ENCODE data around the gene PRICKLE4.
"Not testable (repeated sequence)": the region's sequence is repeated elsewhere in the genome, so short reads cannot be mapped to it uniquely, and the experiment has no call there.

Gene PRICKLE4

DNA sequence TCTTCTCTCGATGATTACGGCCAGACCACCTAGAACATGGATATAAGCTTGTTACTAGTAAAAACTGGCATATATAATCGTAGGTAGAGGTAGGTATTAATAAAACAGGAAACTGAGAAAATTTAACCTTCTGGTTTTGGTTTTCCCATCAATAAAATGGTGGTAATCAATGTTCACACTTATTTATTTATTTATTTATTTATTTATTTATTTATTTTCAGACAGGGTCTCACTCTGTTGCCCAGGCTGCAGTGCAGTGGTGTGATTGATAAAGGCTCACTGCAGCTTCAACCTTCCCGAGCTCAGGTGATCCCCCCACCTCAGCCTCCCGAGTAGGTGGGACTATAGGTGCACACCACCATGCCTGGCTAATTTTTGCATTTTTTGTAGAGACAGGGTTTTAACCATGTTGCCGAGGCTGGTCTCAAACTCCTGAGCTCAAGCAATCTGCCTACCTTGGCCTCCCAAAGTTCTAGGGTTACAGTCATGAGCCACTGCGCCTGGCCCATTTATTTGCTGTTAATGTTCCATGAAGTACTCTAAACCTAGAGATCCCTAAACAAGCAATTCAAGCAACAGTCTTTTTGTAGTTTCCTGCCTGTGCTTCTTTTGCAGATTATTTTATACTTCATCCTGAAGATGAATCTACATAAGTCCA, 18.4 kb downstream of the PRICKLE4 start:
- no peak for DNase-seq (ENCODE audit: low read depth)

DNA sequence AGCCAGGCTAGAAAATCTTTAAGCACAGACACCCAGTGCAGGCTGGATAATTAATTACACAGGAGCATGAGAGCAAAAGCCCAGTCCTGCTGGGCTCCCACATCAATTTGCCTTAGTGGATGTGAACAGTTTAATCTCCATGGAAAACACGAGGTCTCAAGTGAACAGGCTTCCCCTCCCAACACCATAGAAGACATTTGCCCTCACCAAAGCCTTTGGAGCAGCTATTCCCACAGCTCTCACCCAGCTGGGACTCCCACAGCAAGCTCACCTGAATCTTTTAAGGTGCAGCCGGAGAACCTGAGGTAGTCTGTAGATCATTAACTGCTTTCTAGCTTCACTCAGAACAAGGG, 19.0 kb downstream of the PRICKLE4 start:
- DNase-seq (ENCODE audit: low read depth) = no peak

DNA sequence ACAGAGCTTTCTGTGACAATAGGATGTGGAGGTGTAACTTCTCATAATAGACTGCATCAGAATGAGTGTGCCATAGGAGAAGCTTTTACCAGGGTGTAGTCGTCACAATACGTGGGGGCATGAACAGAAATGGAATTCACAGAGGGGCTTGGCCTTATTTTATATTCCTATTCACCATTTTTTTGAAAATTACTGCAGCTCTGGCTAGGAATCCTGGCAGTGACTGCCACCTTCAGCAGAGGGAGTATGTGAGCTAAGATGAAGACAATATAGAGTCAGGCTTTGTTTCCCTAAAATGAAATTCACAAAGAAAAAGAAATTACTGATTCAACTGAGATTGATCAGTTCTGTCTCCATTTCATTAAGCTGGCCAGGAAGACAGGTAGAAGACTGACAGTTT, 20.8 kb downstream of the PRICKLE4 start:
- DNase-seq (ENCODE audit: low read depth) = no peak

DNA sequence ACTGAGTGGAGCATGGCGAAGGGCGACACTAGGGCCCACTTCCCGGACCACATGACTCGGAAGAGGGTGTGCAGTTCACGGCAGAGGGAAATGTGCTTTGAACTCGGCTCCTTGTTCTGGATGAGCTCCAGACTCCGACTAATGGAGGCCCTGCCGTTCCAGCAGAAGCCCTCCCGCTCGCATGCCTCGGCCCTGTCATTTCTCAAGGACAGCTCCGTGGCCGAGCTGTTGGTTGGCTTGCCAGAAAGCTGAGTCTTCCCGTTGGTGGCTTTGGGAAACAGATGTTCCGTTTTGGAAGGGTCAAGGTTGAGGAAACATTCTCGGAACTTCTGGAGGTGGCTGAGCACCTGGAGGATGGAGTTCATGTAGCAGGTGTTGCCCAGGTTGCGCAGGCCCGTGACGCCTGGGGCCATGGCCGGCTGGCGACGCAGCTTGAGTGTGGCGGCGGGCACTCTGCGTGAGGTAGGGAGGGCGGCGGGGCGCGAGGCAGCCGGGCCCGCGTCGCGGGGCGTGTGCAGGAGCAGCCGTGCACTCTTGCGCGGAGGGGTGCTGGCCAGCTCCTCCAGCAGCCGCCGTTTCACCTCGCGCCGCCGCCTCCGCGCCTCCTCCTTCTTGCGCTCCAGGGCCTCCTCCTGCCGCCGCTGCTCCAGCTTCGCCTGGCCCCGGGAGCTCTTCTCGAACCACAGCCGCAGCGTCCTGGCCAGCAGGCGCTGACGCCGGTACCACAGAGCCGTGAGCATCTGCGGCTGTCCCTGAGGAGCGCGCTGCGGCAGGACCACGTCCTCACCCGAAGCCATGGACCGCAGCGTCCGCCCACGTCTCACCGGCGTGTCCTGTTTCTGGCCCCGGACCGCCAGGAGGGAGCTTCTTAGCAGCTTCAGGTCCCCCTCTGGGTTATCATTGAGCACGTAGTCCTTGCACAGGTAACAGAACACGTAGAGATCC, 25.5 kb downstream of the PRICKLE4 start:
- DNase-seq (ENCODE audit: low read depth) = no peak

DNA sequence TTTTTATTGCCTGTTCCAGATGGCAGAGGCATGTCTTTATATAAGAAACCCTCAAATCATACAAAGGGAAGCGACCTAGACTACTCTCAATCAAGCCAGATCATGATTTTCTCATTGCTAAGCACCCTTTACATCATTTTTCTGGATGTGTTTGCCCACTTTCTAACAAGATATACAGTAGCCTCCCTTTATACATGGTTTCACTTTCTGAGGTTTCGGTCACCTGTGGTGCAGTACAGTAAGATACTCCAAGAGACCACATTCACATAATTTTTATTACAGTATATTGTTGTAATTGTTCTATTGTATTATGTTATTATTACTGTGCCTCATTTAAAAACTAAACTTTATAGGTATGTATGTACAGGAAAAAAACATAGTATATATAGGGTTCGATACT, 30.5 kb downstream of the PRICKLE4 start:
- no peak for DNase-seq (ENCODE audit: low read depth)

DNA sequence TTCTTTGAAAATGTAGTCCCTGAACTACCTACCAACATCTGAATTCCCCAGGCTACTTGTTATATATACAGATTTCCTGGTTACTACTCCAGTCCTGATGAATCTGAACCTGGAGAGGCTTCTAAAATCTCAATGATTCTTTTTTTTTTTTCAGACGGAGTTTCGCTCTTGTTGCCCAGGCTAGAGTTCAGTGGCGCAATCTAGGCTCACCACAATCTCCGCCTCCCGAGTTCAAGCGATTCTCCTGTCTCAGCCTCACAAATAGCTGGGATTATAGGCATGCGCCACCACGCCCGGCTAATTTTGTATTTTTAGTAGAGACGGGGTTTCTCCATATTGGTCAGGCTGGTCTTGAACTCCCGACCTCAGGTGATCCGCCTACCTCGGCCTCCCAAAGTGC, 31.4 kb downstream of the PRICKLE4 start:
- DNase-seq (ENCODE audit: low read depth) = not testable (repeated sequence)

DNA sequence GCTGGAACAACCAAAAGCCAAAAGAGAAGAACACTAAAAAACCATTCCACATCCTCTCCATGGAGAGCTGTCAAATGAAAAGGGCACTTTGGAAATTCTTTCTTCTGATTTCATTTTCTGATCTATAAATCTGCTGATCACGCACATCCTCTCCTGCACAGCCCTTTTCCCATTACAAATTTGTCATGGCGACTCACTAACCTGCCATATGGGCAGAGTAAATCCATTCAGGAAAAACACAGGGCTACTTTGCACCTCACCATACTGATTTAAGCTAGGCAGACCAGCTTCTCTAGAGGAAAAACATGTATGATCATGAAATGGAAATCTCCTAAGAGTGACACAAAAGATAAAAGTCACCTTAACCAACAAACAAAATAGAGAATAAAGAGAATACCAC, 32.9 kb downstream of the PRICKLE4 start:
- no peak for DNase-seq (ENCODE audit: low read depth)

DNA sequence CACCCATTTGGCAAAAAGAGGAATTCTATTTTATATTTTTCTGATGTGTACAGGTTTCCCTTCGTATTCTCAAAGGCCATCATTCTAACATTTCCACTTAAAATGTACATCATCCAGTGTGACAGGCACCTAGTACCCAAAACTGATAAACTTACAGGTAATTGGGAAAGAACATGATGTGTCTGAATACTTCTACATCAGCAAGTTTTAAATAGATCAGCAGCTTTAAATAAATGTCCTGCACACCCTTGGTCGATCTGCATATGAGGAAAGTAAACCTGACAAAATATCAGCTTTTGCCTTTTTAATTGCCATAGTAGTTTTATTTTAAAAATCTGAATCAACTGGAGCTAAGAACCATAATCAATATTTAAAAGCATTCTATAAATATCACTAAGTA, 33.4 kb downstream of the PRICKLE4 start:
- no peak for DNase-seq (ENCODE audit: low read depth)

DNA sequence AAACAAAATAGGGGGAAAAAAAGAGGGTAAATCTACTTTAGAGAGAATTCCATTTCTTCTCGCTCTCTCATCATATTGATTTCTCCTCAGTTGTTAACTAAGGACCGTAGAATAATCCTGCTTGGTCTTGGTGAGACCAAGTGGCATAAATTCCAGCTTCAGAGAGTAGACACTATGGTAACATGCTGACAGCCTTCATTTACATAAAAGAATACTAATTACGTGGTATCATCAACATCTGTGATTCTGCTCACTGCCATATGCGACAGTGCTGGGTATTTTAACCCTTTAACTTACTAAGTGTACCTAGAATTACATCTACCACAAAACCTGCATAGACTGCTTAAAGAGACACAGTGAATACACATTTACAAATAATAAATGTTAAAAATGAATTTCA, 34.0 kb downstream of the PRICKLE4 start:
- no peak for DNase-seq (ENCODE audit: low read depth)

DNA sequence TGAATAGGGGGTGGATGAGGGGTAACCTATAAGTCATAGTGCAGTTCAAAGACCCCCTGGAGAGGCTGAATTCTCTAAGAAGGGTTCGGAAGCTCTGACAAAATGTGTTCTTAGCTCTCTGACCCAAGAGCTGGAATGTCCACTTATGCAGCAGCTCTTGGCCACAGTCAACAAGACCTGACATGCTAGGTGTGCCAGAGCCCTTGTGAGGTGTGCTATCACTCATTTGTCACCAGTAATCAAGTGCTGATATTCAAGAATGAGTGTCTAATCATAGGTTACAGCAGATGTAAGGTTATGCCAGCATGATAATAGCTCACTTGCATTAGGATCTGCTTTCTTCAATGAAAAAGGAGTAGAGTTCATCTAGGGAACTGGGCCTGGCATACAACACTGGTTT, 35.0 kb downstream of the PRICKLE4 start:
- DNase-seq (ENCODE audit: low read depth) = no peak

DNA sequence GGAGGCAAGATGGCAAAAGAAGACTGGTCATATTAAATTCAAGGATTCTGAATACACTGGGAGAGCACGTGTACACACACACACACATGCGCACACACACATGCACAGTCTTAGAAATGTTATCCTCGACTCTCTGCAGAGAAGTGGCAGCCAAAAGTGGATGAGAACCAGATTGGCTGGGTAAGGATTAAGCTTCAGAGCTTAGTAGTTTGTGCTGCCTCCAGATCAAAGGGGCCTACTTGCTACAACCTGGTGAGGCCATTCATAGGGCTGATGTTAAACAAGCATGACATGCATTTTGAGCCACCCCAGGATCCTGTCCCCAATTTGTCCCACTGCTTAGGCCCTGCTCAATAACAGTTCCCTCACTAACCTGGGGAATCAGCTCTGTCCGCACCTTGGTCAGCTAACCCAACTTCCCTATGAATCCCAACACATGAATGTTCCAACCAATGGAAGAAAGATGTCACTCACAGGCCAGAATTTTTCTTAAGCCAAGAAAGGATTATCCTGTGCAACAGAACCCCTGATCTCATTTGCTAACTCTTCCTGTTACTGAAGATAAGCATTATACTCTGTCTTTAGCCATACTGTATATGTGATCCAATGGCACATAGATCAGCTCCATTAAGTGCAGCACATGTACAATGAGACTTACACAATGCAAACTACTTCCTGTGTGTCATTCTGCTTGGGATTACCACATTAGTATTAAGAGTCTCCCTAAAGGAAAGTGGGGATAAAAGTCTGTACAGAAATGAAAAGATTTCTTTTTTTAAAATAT, 37.9 kb downstream of the PRICKLE4 start:
- no peak for DNase-seq (ENCODE audit: low read depth)

DNA sequence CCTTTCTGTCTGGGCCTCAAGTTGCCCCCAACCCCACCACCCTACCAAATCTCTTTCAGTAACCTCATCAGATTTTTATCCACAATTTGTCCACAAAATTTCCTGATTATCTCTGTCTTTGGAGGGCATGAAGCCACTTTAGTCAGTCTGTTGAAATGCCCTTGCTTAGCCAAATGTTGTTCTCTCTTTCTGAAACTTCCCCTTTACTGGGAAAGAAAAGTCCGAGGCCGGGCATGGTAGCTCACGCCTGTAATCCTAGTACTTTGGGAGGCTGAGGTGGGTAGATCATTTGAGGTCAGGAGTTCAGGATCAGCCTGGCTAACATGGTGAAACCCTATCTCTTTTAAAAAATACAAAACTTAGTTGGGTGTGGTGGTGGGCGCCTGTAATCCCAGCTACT, 40.7 kb downstream of the PRICKLE4 start:
- no peak for DNase-seq (ENCODE audit: low read depth)

DNA sequence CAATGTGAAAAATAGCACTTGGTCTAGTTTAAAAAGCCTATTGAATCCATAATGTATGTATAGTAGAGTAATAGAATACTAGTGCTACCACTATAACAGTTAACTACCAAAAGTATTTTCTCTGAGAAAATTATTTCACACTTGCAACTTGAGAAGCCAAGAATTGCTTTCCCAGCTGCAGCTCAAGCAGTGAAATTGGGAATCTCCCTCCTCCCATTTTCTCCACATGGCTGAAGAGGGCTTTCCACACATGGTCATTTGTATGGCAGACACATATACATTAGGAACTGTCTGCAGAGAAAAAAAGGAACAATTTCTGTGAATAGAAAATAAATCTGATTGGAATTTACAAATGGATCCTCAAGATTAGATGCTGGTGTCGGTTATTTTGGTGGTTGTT, 41.4 kb downstream of the PRICKLE4 start:
- DNase-seq (ENCODE audit: low read depth) = no peak

DNA sequence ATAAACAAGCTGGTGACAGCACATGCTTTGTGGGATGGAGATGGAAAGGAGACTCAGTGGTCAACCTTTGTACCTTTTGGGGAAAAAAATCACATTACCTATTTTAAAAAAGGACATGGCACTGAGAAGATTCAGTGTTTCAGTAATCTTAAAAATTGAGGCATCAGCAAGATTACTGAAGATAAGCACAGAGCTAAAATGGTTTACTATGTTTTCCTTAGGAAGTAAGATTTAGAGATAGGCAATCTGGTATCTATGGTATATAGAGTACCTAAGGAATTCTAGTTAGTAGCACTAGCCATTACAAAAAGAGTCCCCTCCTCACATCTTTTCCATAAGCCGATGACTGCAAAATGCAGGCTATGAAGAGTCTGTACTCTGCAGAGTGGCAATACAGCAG, 42.6 kb downstream of the PRICKLE4 start:
- DNase-seq (ENCODE audit: low read depth) = no peak

DNA sequence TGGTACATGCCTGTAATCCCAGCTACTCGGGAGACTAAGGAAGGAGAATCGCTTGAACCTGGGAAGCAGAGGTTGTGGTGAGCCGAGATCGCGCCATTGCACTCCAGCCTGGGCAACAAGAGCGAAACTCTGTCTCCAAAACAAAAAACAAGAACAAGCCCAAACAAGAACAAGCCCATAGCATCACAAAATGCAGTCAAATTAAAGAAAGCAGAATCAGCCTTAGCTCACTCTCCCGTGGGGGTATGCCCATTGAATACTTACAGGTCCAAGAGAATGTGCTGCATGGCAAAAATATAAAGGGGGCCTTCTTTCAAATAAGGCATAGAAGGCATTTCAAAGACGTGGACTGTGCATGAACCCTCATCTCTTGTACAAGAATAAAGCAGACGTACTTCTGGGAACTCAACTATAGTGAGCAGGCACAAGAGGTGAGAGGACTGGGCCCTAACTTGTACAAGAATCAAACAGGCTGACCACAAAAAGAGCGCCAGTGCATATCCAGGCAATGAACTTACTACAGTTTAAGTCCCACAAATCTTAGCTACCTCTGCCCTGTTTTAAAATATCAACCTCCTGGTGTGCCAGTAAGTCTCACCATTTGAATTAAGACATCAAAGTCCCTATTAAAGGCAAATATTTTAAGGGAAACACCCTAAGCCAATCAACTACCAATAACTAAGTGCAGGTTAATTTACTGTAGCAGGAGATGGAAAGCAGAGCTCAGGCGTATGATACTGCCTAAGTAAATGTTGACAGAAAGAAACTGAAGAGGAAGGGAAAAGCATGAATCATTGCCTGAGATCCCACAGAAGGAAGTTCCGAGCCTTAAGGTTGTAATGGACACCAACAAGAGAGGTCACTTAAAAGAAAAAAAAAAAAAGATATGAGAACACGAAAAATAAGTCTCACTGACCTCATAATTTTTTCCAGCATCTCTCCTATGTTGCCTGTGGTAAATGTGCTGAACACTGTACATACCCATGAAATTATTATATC, 44.3 kb downstream of the PRICKLE4 start:
- no peak for DNase-seq (ENCODE audit: low read depth)

DNA sequence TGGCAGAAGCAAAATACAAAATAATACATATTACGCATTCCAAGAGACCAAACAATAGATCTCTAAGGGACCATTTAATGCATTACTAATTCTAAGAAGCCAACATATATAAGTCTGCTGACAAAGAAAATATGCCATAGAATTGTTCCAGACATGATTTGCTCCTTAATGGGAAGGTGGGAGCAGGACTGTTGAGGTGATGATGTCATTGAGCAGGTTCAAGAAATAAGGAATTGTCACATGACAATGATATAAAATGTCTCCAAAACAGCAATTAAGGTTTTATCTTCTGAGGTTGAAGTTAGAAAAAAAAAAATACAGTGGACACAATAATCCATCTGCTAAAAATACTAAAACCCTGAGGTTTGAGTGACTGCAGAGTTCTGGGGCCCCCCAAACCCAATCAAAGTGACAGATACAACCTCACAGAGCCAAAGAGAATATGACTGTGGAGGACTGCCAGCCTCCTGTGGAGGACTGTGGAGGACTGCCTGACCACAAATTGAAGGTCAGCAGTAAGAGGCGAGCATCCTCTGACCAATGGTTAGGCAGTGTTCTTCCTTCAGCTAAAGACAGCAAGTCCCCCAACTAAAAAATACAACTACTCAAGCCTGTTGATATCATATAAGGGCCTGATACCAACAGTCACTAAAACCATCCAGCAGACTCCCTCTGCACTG, 45.9 kb downstream of the PRICKLE4 start:
- DNase-seq (ENCODE audit: low read depth) = no peak

DNA sequence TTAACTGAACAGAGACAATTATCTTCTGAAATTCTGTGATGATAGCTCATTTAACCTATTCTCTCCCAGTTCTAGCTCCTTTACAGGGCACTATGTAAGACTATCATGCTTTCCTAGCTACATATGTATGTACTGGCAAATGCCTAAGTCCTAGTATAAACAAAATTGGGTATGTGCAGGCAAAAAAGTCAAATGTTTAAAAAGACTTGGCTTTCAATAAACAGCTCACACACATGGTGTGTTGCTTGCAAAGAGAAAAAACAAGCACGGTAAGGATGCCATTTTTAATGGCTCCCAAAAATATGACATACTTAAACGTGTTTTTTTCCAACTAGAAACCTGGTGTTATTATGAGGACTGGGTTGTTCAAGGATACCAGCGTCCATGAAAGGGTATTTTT, 51.7 kb downstream of the PRICKLE4 start:
- DNase-seq (ENCODE audit: low read depth) = no peak

DNA sequence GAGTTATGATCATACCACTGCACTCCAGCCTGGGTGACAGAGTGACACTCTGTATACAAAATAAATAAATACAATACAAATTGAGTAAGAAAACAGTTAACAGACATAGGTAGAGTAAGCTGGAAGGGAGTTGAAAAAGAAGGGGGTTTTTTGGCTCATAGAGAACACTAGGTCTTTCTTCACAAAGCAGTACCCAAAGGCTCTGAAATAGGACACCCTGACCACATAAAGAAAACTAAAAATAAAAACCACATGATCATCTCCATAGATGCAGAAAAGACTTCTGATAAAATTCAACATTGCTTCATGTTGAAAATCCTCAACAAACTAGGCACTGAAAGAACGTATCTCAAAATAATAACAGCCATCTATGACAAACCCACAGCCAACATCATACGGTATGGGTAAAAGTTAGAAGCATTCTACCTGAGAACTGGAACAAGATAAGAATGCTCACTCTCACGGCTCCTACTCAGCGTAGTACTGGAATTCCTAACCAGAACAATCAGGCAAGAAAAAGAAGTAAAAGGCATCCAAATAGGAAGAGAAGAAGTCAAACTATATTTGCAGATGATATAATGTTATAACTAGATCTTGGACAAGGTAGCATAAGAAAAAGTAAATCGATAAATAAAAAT, 55.6 kb downstream of the PRICKLE4 start:
- no peak for DNase-seq (ENCODE audit: low read depth)

DNA sequence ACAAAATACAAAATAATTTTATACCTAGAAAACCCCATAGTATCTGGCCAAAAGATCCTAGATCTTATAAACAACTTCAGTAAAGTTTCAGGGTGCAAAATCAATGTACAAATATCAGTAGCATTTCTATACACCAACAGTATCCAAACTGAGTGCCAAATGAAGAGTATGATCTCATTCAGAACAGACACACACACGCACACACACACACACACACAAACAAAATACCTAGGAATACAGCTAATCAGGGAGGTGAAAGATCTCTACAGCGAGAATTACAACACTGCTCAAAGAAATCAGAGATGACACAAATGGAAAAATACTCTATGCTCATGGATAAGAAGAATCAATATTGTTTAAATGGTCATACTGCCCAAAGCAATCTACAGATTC, 56.1 kb downstream of the PRICKLE4 start:
- DNase-seq (ENCODE audit: low read depth) = no peak
